ENCODE data around the gene ACOXL. TPM values are rescaled to one million over a fixed set of nuclear protein-coding genes. Genes with fewer than 3 reads are reported as not detected.

Gene ACOXL
- total and polyA plus RNA-seq, 9 of the 15 experiments (the other 6 are each of a cell fraction or from before 2014, with no cell fraction given) = 0.31 to 0.56 TPM; not detected in 7

DNA sequence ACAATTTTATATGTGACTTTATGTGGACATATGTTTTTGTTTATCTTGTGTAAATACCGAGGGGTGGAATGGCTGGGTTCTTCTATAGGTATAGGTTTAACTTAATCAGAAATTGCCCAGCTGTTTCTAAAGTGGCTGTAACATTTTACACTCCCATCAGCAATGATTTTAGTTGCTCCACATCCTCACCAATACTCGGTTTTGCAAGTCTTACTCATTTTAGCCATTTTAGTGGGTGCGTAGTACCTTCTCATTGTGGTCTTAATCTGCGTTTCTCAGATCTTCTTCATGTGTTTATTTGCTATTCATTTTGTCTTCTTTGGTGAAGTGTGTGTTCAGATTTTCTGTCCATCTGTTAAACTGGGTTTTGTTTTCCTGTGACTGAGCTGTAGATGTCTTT is 292.9 kb downstream of the ACOXL start:
- Histone ChIP-seq H3K4me3 (no peak overlapping the region), H3K9me3 (replicated peaks; ENCODE audit: control insufficient read depth, insufficient read depth, low read depth, low read length) (no peaks in the 10 kb centered on the region), H3K4me2 (ENCODE audit: insufficient read depth, low read length) (no peak overlapping the region), H3K36me3 (ENCODE audit: control insufficient read depth, insufficient read depth, low read length) (no peaks in the 10 kb centered on the region), H3K4me1 (replicated peaks in 1 of 2; ENCODE audit: control insufficient read depth in 2 of 2, insufficient read depth in 2 of 2, low read length in 2 of 2) (no peaks in the 10 kb centered on the region), H3K27me3 (ENCODE audit: control insufficient read depth in 2 of 2, insufficient read depth in 2 of 2, low read length in 2 of 2) (peaks cover 17 to 34% of the 10 kb centered on the region in 2 experiments), H3K9ac (ENCODE audit: insufficient read depth in 1 of 2, low read depth in 2 of 2, low read length in 2 of 2) (no peak overlapping the region), H4K20me1 (replicated peaks; ENCODE audit: control insufficient read depth, insufficient read depth, low read length) (no peaks in the 10 kb centered on the region), H3K79me2 (ENCODE audit: control insufficient read depth, insufficient read depth, low read length) (no peaks in the 10 kb centered on the region), H3K9me1 (ENCODE audit: control insufficient read depth, insufficient read depth, low read length) (no peaks in the 10 kb centered on the region), H2AFZ (ENCODE audit: low read depth, low read length) (no peak overlapping the region), H3K27ac (ENCODE audit: extremely low read depth, low read depth, low read length) (no peak overlapping the region)
- ChIA-PET POLR2A (interaction anchor here (0.6 kb wide), 1 partner anchor 37 kb away, joined by 3 read pairs; no protein-coding TSS in a partner anchor), CTCF (ENCODE audit: low intra/inter-chr PET ratio) (no interaction called here)
- FAIRE-seq (no peak), DNase-seq (ENCODE audit: extremely low read depth in 1 of 4, low spot score in 3 of 4) (no peak), ATAC-seq (no peak)
- intact Hi-C loops (cut with micrococcal nuclease) (no loop called here), in situ Hi-C loops (cut with MboI) (no loop called here)
- WGBS (ENCODE audit: insufficient coverage, low coverage, missing lambda C conversion rate) = 5% methylated on average over 4 of the region's 4 CpGs
- no TSS peak for BruUV-seq (replicated peaks)
- no peak for TF ChIP-seq POLR2G (IDR thresholded peaks at IDR 0.05; ENCODE audit: low read depth, low read length)
- no peak for TF ChIP-seq RAD21 (CRISPR knock-in tag; conservative IDR thresholded peaks at IDR 0.05 in 1 of 2, IDR thresholded peaks at IDR 0.05 in 1 of 2)
- TF ChIP-seq, protein P1, sequence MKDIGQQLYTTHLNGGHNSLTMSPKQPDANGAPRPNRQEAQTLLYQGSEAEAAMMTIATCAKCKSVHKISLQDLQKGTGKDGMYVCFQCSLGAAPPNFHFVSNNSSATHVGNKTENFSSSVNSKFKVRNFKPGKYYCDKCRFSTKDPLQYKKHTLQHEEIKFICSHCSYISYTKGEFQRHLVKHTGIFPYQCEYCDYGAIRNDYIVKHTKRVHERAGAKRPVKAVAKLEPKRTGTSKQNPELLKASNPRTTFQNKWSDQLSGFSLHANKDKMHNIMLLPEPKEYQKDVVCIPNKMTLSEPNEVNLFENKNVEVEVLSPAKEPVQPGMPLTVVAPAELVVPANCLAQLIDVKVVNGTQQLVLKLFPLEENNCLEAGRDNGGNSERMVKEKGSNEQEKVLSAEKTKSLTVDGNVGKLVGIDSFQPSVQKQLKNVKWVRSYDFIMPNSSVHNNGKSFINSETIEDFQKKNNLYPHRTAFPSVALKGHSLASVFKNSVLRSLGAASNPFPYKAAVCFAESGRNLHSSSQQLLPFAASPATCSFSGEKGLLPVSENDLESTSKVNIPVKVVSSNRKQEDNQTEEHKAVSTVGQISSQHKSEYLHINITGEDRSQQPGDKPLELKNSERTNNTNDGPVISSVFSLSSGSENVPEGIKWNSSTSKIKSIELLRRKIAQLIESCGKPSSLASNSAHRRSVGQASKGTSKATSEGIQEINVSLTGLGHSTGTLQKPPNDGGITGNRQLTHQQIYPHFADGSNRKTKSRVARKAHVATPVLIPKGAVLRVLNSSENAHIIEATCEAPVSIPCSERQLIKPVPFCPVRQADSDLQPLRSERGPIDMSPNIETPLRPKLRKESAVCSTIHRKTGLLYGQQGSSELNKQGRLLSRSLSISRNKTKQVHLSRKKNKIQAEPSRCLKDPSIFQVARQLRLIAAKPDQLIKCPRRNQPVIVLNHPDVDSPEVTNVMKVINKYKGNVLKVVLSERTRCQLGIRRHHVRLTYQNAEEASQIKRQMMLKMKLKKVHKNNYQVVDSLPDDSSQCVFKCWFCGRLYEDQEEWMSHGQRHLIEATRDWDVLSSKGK (CRISPR knock-in tag; IDR thresholded peaks at IDR 0.05) = no peak
- TF ChIP-seq ZFX (CRISPR knock-in tag; IDR thresholded peaks at IDR 0.05) = no peak
- TF ChIP-seq, protein P2, sequence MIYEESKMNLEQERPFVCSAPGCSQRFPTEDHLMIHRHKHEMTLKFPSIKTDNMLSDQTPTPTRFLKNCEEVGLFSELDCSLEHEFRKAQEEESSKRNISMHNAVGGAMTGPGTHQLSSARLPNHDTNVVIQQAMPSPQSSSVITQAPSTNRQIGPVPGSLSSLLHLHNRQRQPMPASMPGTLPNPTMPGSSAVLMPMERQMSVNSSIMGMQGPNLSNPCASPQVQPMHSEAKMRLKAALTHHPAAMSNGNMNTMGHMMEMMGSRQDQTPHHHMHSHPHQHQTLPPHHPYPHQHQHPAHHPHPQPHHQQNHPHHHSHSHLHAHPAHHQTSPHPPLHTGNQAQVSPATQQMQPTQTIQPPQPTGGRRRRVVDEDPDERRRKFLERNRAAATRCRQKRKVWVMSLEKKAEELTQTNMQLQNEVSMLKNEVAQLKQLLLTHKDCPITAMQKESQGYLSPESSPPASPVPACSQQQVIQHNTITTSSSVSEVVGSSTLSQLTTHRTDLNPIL (CRISPR knock-in tag; IDR thresholded peaks at IDR 0.05) = no peak
- TF ChIP-seq, protein P3, sequence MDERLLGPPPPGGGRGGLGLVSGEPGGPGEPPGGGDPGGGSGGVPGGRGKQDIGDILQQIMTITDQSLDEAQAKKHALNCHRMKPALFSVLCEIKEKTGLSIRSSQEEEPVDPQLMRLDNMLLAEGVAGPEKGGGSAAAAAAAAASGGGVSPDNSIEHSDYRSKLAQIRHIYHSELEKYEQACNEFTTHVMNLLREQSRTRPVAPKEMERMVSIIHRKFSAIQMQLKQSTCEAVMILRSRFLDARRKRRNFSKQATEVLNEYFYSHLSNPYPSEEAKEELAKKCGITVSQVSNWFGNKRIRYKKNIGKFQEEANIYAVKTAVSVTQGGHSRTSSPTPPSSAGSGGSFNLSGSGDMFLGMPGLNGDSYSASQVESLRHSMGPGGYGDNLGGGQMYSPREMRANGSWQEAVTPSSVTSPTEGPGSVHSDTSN (CRISPR knock-in tag; IDR thresholded peaks at IDR 0.05; ENCODE audit: low read depth) = no peak
- TF ChIP-seq, protein P3 (tag; conservative IDR thresholded peaks at IDR 0.05; ENCODE audit: low read depth) = no peak
- TF ChIP-seq MEF2D (tag; conservative IDR thresholded peaks at IDR 0.05; ENCODE audit: low read depth) = no peak
- no peak for TF ChIP-seq DMBX1 (CRISPR knock-in tag; IDR thresholded peaks at IDR 0.05; ENCODE audit: borderline replicate concordance)
- TF ChIP-seq TBP (optimal IDR thresholded peaks at IDR 0.05; ENCODE audit: low read depth, low read length) = no peak
- TF ChIP-seq TFAM (CRISPR knock-in tag; conservative IDR thresholded peaks at IDR 0.05) = no peak
- no peak for TF ChIP-seq YY1 (IDR thresholded peaks at IDR 0.05; ENCODE audit: borderline replicate concordance in 1 of 3, control insufficient read depth in 1 of 3, extremely low read depth in 1 of 3, insufficient read depth in 3 of 3, insufficient read length in 1 of 3, insufficient replicate concordance in 2 of 3, low read depth in 1 of 3, low read length in 2 of 3)

Measured in K562 (cell line).